Psoas muscle (tissue), 8 donors: ENCODE results near the gene CACNB1. TPM values are rescaled to one million over a fixed set of nuclear protein-coding genes. Genes with fewer than 3 reads are reported as not detected.

Experiments used
- ATAC-seq, 4 donors: fragments of 200-7000 bp; cut with Tn5 transposase; one replicate each; pipeline ENCODE4 v1.9.1; 2020; ENCODE audit warnings: moderate library complexity in 3 of 4, mild to moderate bottlenecking in 2 of 4
- DNase-seq, 2 donors: peaks; one replicate each; pipeline ENCODE4 v3.0.0-alpha.2; 2020
- H3K27ac ChIP-seq: fragments of 200-600 bp; one replicate; pipeline ENCODE4 v1.8.0; 2022
- H3K27me3 ChIP-seq, 3 donors: fragments of 200-600 bp in 1 of 3; one replicate each; pipeline versions ENCODE4 v1.6.1 to v1.8.0; 2013 to 2022; ENCODE audit warnings: low read length in 2 of 3, mild to moderate bottlenecking in 2 of 3, moderate library complexity in 1 of 3; ENCODE audit not compliant: insufficient read depth in 3 of 3
- H3K36me3 ChIP-seq, 2 donors: fragments of 200-600 bp in 1 of 2; one replicate each; pipeline versions ENCODE4 v1.6.1 to v1.8.0; 2013 to 2022; ENCODE audit warnings: low read depth in 1 of 2, mild to moderate bottlenecking in 1 of 2, moderate library complexity in 1 of 2; ENCODE audit not compliant: insufficient read depth in 1 of 2
- H3K4me1 ChIP-seq: fragments of 200-600 bp; one replicate; pipeline ENCODE4 v1.8.0; 2022
- H3K4me3 ChIP-seq: fragments of 200-600 bp; one replicate; pipeline ENCODE4 v1.8.0; 2022; ENCODE audit warnings: mild to moderate bottlenecking
- H3K9me3 ChIP-seq: fragments of 200-600 bp; one replicate; pipeline ENCODE4 v1.8.0; 2022
- CTCF ChIP-seq: fragments of 200-600 bp; IDR thresholded peaks from one replicate; pipeline ENCODE4 v1.8.0; 2022; ENCODE audit warnings: antibody characterized with exemption
- WGBS, 3 donors: extraction: QIAGEN DNeasy Blood & Tissue Kit; methylation state at CpG; one replicate each; pipeline versions ENCODE4 v1.1.6 to v1.1.7; 2013; 5-methylcytosine and 5-hydroxymethylcytosine counted together
- intact Hi-C, 2 donors: fragments of 100-400 bp; cut with DNase I; formaldehyde crosslinking; loops; one replicate each; pipeline versions ENCODE4 v1.11.0 to v1.14.2; 2022
- polyA plus RNA-seq, 3 donors: library from polyadenylated mRNA; stranded (reverse); fragments of 200-250 nt; gene quantifications; one replicate each; pipeline ENCODE4 v1.2.3, GENCODE V29; 2013
- total RNA-seq, 4 donors: library from RNA; stranded (reverse); fragmentation: NEBNext Ultra II Directional in 2 of 4; extraction: Animal tissue kit (Norgen Biotek cat#: 25700) in 2 of 4; gene quantifications; one replicate each; pipeline versions ENCODE4 v1.2.1 to v1.2.4, GENCODE V29; 2021 to 2023
- donor health status: healthy with polysubstance abuse.
- donor health status: DM: no; HTN: no; CAD: no; lungs with moderate emphysema.
- donor health status: Bipolar disorder and iron deficiency.
- donor health status: healthy.
- donor health status: DM: yes; HTN: yes; CAD: no.
- donor health status: DM: no; HTN: no; CAD: no.
- donor health status: DM: no; HTN: no; CAD: no.
- donor health status: DM: yes; HTN: yes; CAD: no.

CACNB1 gene
- total and polyA plus RNA-seq, 7 donors: 88.2 to 274 (median 209) TPM

- H3K4me1 ChIP-seq: peaks cover 32% of the 10 kb centered on the region
- no peaks in the 10 kb centered on the region for H3K9me3 ChIP-seq
- intact Hi-C loops: no loop called here
- H3K27ac ChIP-seq: peak overlapping the region; percentile 97
- no peaks in the 10 kb centered on the region for H3K27me3 ChIP-seq
- WGBS, 3 donors: 34 to 36% (median 34%) methylated on average over 19 to 20 of the region's 20 CpGs
- peak; percentile 91 to 96 for DNase-seq
- peak; percentile 50 for TF ChIP-seq CTCF
- H3K4me3 ChIP-seq: peak overlapping the region; percentile 90
- H3K36me3 ChIP-seq: peaks cover 0 to 24% of the 10 kb centered on the region in 2 donors
- peak; percentile 62 to 71 (median 69) for ATAC-seq
Observed at GRCh38 chr17:39194089-39194984, 3.1 kb downstream of the CACNB1 start.

GRCh38 chr17:39193346-39193745, 4.1 kb downstream of the CACNB1 start:
- WGBS, 3 donors: 30 to 46% (median 36%) methylated on average over 9 to 10 of the region's 10 CpGs
- no peaks in the 10 kb centered on the region for H3K9me3 ChIP-seq
- peaks cover 0 to 34% of the 10 kb centered on the region in 2 donors for H3K36me3 ChIP-seq
- H3K4me3 ChIP-seq: peak overlapping the region; percentile 90
- peak; percentile 61 to 69 (median 66) for ATAC-seq
- DNase-seq: peak; percentile 72 to 91
- H3K27me3 ChIP-seq: no peaks in the 10 kb centered on the region
- intact Hi-C loops: no loop called here
- H3K27ac ChIP-seq: peak overlapping the region; percentile 97
- peaks cover 36% of the 10 kb centered on the region for H3K4me1 ChIP-seq
- TF ChIP-seq CTCF: no peak

GRCh38 chr17:39192901-39193300, 4.6 kb downstream of the CACNB1 start:
- H3K4me3 ChIP-seq: peak overlapping the region; percentile 90
- TF ChIP-seq CTCF: no peak
- no peaks in the 10 kb centered on the region for H3K9me3 ChIP-seq
- H3K4me1 ChIP-seq: peaks cover 37% of the 10 kb centered on the region
- intact Hi-C loops: no loop called here
- no peak for DNase-seq
- peaks cover 0 to 38% of the 10 kb centered on the region in 2 donors for H3K36me3 ChIP-seq
- no peak for ATAC-seq
- 52 to 84% (median 65%) methylated on average over 15 to 16 of the region's 16 CpGs for WGBS, 3 donors
- H3K27me3 ChIP-seq: no peaks in the 10 kb centered on the region
- H3K27ac ChIP-seq: peak overlapping the region; percentile 97

GRCh38 chr17:39191750-39192510, 5.5 kb downstream of the CACNB1 start:
- DNase-seq (peak; percentile 75 to 91), ATAC-seq (peak; percentile 54 to 67 (median 60))
- intact Hi-C loops: no loop called here
- WGBS, 3 donors: 37 to 47% (median 39%) methylated on average over 9 of the region's 9 CpGs
- peak overlapping the region; percentile 97 for H3K27ac ChIP-seq
- no peaks in the 10 kb centered on the region for H3K27me3 ChIP-seq
- H3K4me1 ChIP-seq: peaks cover 37% of the 10 kb centered on the region
- peak overlapping the region; percentile 90 for H3K4me3 ChIP-seq
- H3K9me3 ChIP-seq: no peaks in the 10 kb centered on the region
- peaks cover 0 to 48% of the 10 kb centered on the region in 2 donors for H3K36me3 ChIP-seq
- TF ChIP-seq CTCF: no peak
